ENCODE results near the gene RNF157.

DNA sequence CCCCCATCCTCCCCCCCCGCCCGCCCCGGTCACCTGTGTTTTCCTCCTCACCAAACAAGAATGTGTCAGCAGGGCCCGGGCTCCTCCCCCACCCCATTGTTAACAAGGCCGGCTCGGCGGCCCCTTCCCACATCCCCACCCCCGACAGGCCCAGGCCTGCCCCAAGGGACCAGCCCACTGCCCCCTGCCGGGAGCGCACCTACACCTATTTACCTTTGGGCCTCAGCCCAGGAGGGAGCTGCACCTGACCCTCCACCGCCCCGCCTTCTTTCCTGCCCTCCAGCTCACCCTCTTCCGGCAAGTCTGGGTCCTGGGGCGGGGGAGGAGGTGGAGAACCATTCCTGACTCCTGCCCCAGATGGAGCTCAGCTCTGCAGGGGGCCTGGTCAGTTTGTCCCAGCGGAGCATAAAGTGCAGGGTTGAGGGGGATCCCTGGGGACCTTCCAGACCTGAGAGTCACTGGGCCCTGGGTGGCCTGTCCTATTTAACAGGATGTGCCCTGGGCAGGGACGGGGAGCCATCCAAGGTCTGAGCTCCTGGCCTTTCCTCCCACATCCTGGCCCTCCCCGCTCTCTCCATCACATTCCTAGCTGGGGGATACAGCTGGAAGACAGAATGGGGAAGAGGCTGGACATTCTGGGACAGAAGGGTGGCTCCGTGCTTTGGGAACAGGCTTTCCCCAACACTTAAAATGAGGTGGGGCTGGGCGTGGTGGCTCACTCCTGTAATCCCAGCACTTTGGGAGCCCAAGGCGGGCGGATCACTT is 107.5 kb downstream of the RNF157 start:
- TF ChIP-seq, protein P1, sequence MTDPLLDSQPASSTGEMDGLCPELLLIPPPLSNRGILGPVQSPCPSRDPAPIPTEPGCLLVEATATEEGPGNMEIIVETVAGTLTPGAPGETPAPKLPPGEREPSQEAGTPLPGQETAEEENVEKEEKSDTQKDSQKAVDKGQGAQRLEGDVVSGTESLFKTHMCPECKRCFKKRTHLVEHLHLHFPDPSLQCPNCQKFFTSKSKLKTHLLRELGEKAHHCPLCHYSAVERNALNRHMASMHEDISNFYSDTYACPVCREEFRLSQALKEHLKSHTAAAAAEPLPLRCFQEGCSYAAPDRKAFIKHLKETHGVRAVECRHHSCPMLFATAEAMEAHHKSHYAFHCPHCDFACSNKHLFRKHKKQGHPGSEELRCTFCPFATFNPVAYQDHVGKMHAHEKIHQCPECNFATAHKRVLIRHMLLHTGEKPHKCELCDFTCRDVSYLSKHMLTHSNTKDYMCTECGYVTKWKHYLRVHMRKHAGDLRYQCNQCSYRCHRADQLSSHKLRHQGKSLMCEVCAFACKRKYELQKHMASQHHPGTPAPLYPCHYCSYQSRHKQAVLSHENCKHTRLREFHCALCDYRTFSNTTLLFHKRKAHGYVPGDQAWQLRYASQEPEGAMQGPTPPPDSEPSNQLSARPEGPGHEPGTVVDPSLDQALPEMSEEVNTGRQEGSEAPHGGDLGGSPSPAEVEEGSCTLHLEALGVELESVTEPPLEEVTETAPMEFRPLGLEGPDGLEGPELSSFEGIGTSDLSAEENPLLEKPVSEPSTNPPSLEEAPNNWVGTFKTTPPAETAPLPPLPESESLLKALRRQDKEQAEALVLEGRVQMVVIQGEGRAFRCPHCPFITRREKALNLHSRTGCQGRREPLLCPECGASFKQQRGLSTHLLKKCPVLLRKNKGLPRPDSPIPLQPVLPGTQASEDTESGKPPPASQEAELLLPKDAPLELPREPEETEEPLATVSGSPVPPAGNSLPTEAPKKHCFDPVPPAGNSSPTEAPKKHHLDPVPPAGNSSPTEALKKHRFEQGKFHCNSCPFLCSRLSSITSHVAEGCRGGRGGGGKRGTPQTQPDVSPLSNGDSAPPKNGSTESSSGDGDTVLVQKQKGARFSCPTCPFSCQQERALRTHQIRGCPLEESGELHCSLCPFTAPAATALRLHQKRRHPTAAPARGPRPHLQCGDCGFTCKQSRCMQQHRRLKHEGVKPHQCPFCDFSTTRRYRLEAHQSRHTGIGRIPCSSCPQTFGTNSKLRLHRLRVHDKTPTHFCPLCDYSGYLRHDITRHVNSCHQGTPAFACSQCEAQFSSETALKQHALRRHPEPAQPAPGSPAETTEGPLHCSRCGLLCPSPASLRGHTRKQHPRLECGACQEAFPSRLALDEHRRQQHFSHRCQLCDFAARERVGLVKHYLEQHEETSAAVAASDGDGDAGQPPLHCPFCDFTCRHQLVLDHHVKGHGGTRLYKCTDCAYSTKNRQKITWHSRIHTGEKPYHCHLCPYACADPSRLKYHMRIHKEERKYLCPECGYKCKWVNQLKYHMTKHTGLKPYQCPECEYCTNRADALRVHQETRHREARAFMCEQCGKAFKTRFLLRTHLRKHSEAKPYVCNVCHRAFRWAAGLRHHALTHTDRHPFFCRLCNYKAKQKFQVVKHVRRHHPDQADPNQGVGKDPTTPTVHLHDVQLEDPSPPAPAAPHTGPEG (CRISPR knock-in tag; IDR thresholded peaks at IDR 0.05) = no peak
- no peak for TF ChIP-seq MTF1 (CRISPR knock-in tag; IDR thresholded peaks at IDR 0.05)
- no peak for TF ChIP-seq TGIF2 (CRISPR knock-in tag; IDR thresholded peaks at IDR 0.05)
- no peak for TF ChIP-seq TP53 (CRISPR knock-in tag; conservative IDR thresholded peaks at IDR 0.05)
- TF ChIP-seq, protein P2, sequence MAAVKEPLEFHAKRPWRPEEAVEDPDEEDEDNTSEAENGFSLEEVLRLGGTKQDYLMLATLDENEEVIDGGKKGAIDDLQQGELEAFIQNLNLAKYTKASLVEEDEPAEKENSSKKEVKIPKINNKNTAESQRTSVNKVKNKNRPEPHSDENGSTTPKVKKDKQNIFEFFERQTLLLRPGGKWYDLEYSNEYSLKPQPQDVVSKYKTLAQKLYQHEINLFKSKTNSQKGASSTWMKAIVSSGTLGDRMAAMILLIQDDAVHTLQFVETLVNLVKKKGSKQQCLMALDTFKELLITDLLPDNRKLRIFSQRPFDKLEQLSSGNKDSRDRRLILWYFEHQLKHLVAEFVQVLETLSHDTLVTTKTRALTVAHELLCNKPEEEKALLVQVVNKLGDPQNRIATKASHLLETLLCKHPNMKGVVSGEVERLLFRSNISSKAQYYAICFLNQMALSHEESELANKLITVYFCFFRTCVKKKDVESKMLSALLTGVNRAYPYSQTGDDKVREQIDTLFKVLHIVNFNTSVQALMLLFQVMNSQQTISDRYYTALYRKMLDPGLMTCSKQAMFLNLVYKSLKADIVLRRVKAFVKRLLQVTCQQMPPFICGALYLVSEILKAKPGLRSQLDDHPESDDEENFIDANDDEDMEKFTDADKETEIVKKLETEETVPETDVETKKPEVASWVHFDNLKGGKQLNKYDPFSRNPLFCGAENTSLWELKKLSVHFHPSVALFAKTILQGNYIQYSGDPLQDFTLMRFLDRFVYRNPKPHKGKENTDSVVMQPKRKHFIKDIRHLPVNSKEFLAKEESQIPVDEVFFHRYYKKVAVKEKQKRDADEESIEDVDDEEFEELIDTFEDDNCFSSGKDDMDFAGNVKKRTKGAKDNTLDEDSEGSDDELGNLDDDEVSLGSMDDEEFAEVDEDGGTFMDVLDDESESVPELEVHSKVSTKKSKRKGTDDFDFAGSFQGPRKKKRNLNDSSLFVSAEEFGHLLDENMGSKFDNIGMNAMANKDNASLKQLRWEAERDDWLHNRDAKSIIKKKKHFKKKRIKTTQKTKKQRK (IDR thresholded peaks at IDR 0.05; ENCODE audit: low read length) = no peak
- TF ChIP-seq, protein P3, sequence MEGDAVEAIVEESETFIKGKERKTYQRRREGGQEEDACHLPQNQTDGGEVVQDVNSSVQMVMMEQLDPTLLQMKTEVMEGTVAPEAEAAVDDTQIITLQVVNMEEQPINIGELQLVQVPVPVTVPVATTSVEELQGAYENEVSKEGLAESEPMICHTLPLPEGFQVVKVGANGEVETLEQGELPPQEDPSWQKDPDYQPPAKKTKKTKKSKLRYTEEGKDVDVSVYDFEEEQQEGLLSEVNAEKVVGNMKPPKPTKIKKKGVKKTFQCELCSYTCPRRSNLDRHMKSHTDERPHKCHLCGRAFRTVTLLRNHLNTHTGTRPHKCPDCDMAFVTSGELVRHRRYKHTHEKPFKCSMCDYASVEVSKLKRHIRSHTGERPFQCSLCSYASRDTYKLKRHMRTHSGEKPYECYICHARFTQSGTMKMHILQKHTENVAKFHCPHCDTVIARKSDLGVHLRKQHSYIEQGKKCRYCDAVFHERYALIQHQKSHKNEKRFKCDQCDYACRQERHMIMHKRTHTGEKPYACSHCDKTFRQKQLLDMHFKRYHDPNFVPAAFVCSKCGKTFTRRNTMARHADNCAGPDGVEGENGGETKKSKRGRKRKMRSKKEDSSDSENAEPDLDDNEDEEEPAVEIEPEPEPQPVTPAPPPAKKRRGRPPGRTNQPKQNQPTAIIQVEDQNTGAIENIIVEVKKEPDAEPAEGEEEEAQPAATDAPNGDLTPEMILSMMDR (CRISPR knock-in tag; IDR thresholded peaks at IDR 0.05) = peak; percentile 76
- no peak for TF ChIP-seq HCFC1 (IDR thresholded peaks at IDR 0.05; ENCODE audit: low read depth, low read length)
